GM12878 (cell line): ENCODE data around the gene SLC31A2. TPM values are rescaled to one million over a fixed set of nuclear protein-coding genes. Genes with fewer than 3 reads are reported as not detected.

ENCODE experiments used
- ATAC-seq: fragments of 200-7000 bp; cut with Tn5 transposase; 3 replicates; pipeline ENCODE4 v1.9.1; 2020; ENCODE audit warnings: mild to moderate bottlenecking, moderate library complexity
- BruUV-seq: library from RNA; stranded (reverse); fragments of 400-500 nt; replicated peaks from 2 replicates; lab custom pipeline; 2021; lab: Mats Ljungman, UMichigan
- CTCF ChIA-PET: fragments of 300-600 bp; sonication (Branson Sonifier 250); formaldehyde crosslinking; extraction: SDS; loops from one replicate; lab custom pipeline; 2021; ENCODE audit warnings: inconsistent platforms; lab: Yijun Ruan, JAX
- POLR2A ChIA-PET: fragments of 350-600 bp; formaldehyde crosslinking; extraction: SDS; loops from one replicate; lab custom pipeline; 2021; ENCODE audit warnings: inconsistent platforms; lab: Charles Lee
- RAD21 ChIA-PET: fragments of 300-600 bp; sonication (Branson Sonifier 250); formaldehyde crosslinking; loops from one replicate; lab custom pipeline; 2023; ENCODE audit warnings: antibody characterized with exemption; ENCODE audit not compliant: unreplicated experiment; lab: Charles Lee
- SMC1A ChIA-PET: fragments of 300-600 bp; sonication (Branson Sonifier 250); formaldehyde crosslinking; loops from one replicate; lab custom pipeline; 2023; ENCODE audit not compliant: unreplicated experiment, uncharacterized antibody; lab: Charles Lee
- DNase-seq: peaks from one replicate; pipeline ENCODE4 v3.0.0-alpha.2; 2011; ENCODE audit warnings: low read depth, low spot score
- FAIRE-seq: peaks from 3 replicates; lab custom pipeline; 2011; peaks lifted over from hg19 to GRCh38; lab: Jason Lieb, UNC
- H2AFZ ChIP-seq: 2 replicates; pipeline ENCODE4 v1.6.0; 2011; ENCODE audit warnings: low read depth, low read length, control low read depth; ENCODE audit not compliant: control insufficient read depth
- H3K27ac ChIP-seq: 2 replicates; pipeline ENCODE4 v1.5.1; 2011; ENCODE audit warnings: control low read depth; ENCODE audit not compliant: control insufficient read depth, insufficient read depth
- H3K27me3 ChIP-seq, 2 experiments: replicated peaks in 1 of 2; 2 replicates each; pipeline versions ENCODE4 v1.6.0 to v1.6.1; 2011; ENCODE audit warnings: low read length in 1 of 2; ENCODE audit not compliant: control insufficient read depth in 2 of 2, insufficient read depth in 2 of 2
- H3K36me3 ChIP-seq, 2 experiments: 2 replicates each; pipeline ENCODE4 v1.5.1; 2011; ENCODE audit warnings: low read length in 1 of 2; ENCODE audit not compliant: control insufficient read depth in 2 of 2, insufficient read depth in 2 of 2
- H3K4me1 ChIP-seq: 2 replicates; pipeline ENCODE4 v1.6.1; 2011; ENCODE audit warnings: mild to moderate bottlenecking, low read length, moderate library complexity, mixed read lengths; ENCODE audit not compliant: control insufficient read depth, insufficient read depth
- H3K4me2 ChIP-seq: 2 replicates; pipeline ENCODE4 v1.6.0; 2011; ENCODE audit warnings: control low read depth; ENCODE audit not compliant: control insufficient read depth, insufficient read depth
- H3K4me3 ChIP-seq: fragments of 200-600 bp; sonication (generic); 2 replicates; pipeline ENCODE4 v1.5.1; 2016
- H3K79me2 ChIP-seq: 2 replicates; pipeline ENCODE4 v1.6.0; 2011; ENCODE audit warnings: low read length; ENCODE audit not compliant: control insufficient read depth, insufficient read depth
- H3K9ac ChIP-seq: 2 replicates; pipeline ENCODE4 v1.8.0; 2011; ENCODE audit warnings: low read length, control low read depth, mixed read lengths; ENCODE audit not compliant: control insufficient read depth, insufficient read depth
- H3K9me3 ChIP-seq: replicated peaks from 3 replicates; pipeline ENCODE4 v1.5.1; 2011; ENCODE audit warnings: mild to moderate bottlenecking, low read length; ENCODE audit not compliant: control insufficient read depth, insufficient read depth
- H4K20me1 ChIP-seq: 2 replicates; pipeline ENCODE4 v1.6.0; 2011; ENCODE audit not compliant: control insufficient read depth, insufficient read depth
- BHLHE40 ChIP-seq, 2 experiments: fragments of 450-650 bp in 1 of 2; IDR thresholded peaks; 2 replicates each; pipeline ENCODE4 v1.6.1; 2011 to 2017; ENCODE audit warnings: low read depth in 2 of 2, borderline replicate concordance in 1 of 2, improper control_type of control experiment in 1 of 2, low read length in 1 of 2, mild to moderate bottlenecking in 1 of 2
- DPF2 ChIP-seq: fragments of 450-650 bp; IDR thresholded peaks from 2 replicates; pipeline ENCODE4 v1.6.1; 2017; ENCODE audit warnings: mild to moderate bottlenecking
- RAD51 ChIP-seq: fragments of 450-650 bp; IDR thresholded peaks from 2 replicates; pipeline ENCODE4 v1.6.1; 2016; ENCODE audit warnings: moderate library complexity, mild to moderate bottlenecking, inconsistent platforms
- SMC3 ChIP-seq: IDR thresholded peaks from 2 replicates; pipeline ENCODE4 v1.6.1; 2011; ENCODE audit warnings: low read length, improper control_type of control experiment, borderline replicate concordance
- TCF12 ChIP-seq: IDR thresholded peaks from 2 replicates; pipeline ENCODE4 v1.6.1; 2011; ENCODE audit warnings: low read depth, mild to moderate bottlenecking, low read length
- WGBS: methylation state at CpG from one replicate; pipeline ENCODE4 v1.1.6; 2016; ENCODE audit warnings: low lambda C conversion rate; ENCODE audit not compliant: insufficient replicate concordance, insufficient coverage; ENCODE audit errors: missing lambda C conversion rate; 5-methylcytosine and 5-hydroxymethylcytosine counted together
- in situ Hi-C: fragments of 300-500 bp; cut with MboI; formaldehyde crosslinking; loops from 9 replicates; pipeline ENCODE4 v1.14.3; 2018; ENCODE audit warnings: mixed read lengths
- intact Hi-C: fragments of 100-400 bp; cut with micrococcal nuclease; formaldehyde crosslinking; loops from one replicate; pipeline ENCODE4 v1.14.2; 2022; ENCODE audit not compliant: unreplicated experiment
- polyA plus RNA-seq, 11 experiments: library from polyadenylated mRNA; depleted of rRNA in 4 of 11; unstranded in 6 of 11; stranded (reverse) in 5 of 11; fragments of >200 nt; fragmentation: Nextera tagmentation in 4 of 11; fragmentation: Illumina TruSeq in 1 of 11; extraction: Ambion mirVana in 4 of 11; extraction: Trizol in 1 of 11; gene quantifications; 1 replicate in 1 of 11; 2 replicates in 10 of 11; pipeline versions ENCODE4 v1.2.1 to v1.2.3, GENCODE V29; 2011 to 2016; ENCODE audit warnings: inconsistent platforms in 2 of 11, missing spikeins in 2 of 11, low read depth in 1 of 11
- total RNA-seq, 4 experiments: library from RNA; depleted of rRNA in 3 of 4; stranded (reverse); fragments of >200 nt in 3 of 4; fragmentation: Illumina TruSeq in 1 of 4; extraction: Trizol in 1 of 4; gene quantifications; 2 replicates each; pipeline versions ENCODE4 v1.2.1 to v1.2.3, GENCODE V29; 2013 to 2021
- TF ChIP-seq, protein P1 (sequence below): IDR thresholded peaks from 2 replicates; pipeline ENCODE4 v1.6.1; 2012; ENCODE audit warnings: low read depth, low read length, improper control_type of control experiment
- TF ChIP-seq, protein P2 (sequence below): IDR thresholded peaks from 2 replicates; pipeline ENCODE4 v1.6.1; 2011; ENCODE audit warnings: mild to moderate bottlenecking, low read depth, low read length, moderate library complexity; ENCODE audit not compliant: insufficient replicate concordance
- TF ChIP-seq, protein P3 (sequence below): fragments of 450-650 bp; IDR thresholded peaks from 2 replicates; pipeline ENCODE4 v1.6.1; 2017; ENCODE audit warnings: borderline replicate concordance
- TF ChIP-seq, protein P4 (sequence below): IDR thresholded peaks from 2 replicates; pipeline ENCODE4 v1.6.1; 2011; ENCODE audit warnings: low read depth, mild to moderate bottlenecking, low read length, moderate library complexity, borderline replicate concordance; ENCODE audit errors: extremely low read depth
- TF ChIP-seq, protein P5 (sequence below): IDR thresholded peaks from 2 replicates; pipeline ENCODE4 v1.6.1; 2012; ENCODE audit warnings: low read length, inconsistent platforms

Gene SLC31A2
- total and polyA plus RNA-seq, 10 of the 15 experiments (the other 5 are each of a cell fraction or from before 2014, with no cell fraction given), result 0.09 to 1.9 (median 0.93) TPM

DNA sequence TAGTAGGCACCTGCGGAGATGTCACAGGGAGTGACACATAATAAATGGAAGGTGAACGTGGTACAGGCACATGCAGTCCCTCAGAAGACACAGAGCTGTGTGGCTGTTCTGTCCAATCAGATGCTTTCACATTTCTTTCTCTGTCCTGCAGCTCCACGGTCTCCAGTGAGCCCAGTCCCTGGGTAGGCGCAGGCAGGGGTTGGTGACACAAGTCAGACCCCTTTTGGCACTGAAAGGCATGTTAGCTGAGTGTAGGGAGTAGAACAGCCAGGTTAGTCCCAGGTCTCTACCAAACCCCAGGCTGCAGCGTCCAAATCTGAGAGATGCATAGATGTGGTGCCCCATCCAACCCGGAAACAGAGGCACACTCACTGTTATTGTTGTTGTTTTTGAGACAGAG lies 2.8 kb downstream of the SLC31A2 start:
- TF ChIP-seq RAD51, result no peak
- TF ChIP-seq, protein P1, sequence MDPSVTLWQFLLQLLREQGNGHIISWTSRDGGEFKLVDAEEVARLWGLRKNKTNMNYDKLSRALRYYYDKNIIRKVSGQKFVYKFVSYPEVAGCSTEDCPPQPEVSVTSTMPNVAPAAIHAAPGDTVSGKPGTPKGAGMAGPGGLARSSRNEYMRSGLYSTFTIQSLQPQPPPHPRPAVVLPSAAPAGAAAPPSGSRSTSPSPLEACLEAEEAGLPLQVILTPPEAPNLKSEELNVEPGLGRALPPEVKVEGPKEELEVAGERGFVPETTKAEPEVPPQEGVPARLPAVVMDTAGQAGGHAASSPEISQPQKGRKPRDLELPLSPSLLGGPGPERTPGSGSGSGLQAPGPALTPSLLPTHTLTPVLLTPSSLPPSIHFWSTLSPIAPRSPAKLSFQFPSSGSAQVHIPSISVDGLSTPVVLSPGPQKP, result no peak
- no peak for TF ChIP-seq DPF2
- no peak for TF ChIP-seq BHLHE40 (IDR thresholded peaks at IDR 0.05; ENCODE audit: borderline replicate concordance in 1 of 2, low read depth in 2 of 2, low read length in 1 of 2)
- TF ChIP-seq, protein P2, sequence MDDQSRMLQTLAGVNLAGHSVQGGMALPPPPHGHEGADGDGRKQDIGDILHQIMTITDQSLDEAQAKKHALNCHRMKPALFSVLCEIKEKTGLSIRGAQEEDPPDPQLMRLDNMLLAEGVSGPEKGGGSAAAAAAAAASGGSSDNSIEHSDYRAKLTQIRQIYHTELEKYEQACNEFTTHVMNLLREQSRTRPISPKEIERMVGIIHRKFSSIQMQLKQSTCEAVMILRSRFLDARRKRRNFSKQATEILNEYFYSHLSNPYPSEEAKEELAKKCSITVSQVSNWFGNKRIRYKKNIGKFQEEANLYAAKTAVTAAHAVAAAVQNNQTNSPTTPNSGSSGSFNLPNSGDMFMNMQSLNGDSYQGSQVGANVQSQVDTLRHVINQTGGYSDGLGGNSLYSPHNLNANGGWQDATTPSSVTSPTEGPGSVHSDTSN, result no peak
- TF ChIP-seq SMC3, result no peak
- TF ChIP-seq, protein P3, sequence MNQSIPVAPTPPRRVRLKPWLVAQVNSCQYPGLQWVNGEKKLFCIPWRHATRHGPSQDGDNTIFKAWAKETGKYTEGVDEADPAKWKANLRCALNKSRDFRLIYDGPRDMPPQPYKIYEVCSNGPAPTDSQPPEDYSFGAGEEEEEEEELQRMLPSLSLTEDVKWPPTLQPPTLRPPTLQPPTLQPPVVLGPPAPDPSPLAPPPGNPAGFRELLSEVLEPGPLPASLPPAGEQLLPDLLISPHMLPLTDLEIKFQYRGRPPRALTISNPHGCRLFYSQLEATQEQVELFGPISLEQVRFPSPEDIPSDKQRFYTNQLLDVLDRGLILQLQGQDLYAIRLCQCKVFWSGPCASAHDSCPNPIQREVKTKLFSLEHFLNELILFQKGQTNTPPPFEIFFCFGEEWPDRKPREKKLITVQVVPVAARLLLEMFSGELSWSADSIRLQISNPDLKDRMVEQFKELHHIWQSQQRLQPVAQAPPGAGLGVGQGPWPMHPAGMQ, result no peak
- TF ChIP-seq TCF12, result no peak
- TF ChIP-seq, protein P4, sequence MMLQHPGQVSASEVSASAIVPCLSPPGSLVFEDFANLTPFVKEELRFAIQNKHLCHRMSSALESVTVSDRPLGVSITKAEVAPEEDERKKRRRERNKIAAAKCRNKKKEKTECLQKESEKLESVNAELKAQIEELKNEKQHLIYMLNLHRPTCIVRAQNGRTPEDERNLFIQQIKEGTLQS, result no peak
- TF ChIP-seq, protein P5, sequence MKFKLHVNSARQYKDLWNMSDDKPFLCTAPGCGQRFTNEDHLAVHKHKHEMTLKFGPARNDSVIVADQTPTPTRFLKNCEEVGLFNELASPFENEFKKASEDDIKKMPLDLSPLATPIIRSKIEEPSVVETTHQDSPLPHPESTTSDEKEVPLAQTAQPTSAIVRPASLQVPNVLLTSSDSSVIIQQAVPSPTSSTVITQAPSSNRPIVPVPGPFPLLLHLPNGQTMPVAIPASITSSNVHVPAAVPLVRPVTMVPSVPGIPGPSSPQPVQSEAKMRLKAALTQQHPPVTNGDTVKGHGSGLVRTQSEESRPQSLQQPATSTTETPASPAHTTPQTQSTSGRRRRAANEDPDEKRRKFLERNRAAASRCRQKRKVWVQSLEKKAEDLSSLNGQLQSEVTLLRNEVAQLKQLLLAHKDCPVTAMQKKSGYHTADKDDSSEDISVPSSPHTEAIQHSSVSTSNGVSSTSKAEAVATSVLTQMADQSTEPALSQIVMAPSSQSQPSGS, result no peak
- Histone ChIP-seq H3K4me2 (no peak overlapping the region), H4K20me1 (no peaks in the 10 kb centered on the region; the same call in 1 of the 2 replicates), H3K27me3 (no peaks in the 10 kb centered on the region), H3K4me1 (no peaks in the 10 kb centered on the region), H3K9me3 (no peaks in the 10 kb centered on the region), H3K9ac (no peak overlapping the region), H3K4me3 (no peak overlapping the region), H2AFZ (no peak overlapping the region), H3K36me3 (no peaks in the 10 kb centered on the region), H3K79me2 (no peaks in the 10 kb centered on the region), H3K27ac (no peak overlapping the region)
- in situ Hi-C loops (no loop called here), intact Hi-C loops (no loop called here)
- ATAC-seq, result no peak
- POLR2A ChIA-PET, result no interaction called here
- no peak for DNase-seq
- BruUV-seq, result no TSS peak
- SMC1A ChIA-PET, result no interaction called here
- FAIRE-seq, result no peak
- RAD21 ChIA-PET, result no interaction called here
- CTCF ChIA-PET, result no interaction called here
- WGBS, result 73% methylated on average over 6 of the region's 6 CpGs
